C4-2B (cell line): ENCODE measurements around the gene CLEC11A.

Experiments used
- CTCF ChIP-seq: fragments of 450-650 bp; conservative IDR thresholded peaks from 2 replicates; pipeline ENCODE4 v1.5.1; 2017; ENCODE audit warnings: mild to moderate bottlenecking
- ZFX ChIP-seq: fragments of 450-650 bp; IDR thresholded peaks from 2 replicates; pipeline ENCODE4 v1.6.1; 2017

- TF ChIP-seq CTCF (no peak), ZFX (no peak)
These were observed 47.7 kb downstream of the CLEC11A start for GRCh38 chr19:50770888-50771287.
